ENCODE data around the gene VPS35.
"Not testable (repeated sequence)": the region's sequence is repeated elsewhere in the genome, so short reads cannot be mapped to it uniquely, and the experiment has no call there.

The VPS35 gene

DNA sequence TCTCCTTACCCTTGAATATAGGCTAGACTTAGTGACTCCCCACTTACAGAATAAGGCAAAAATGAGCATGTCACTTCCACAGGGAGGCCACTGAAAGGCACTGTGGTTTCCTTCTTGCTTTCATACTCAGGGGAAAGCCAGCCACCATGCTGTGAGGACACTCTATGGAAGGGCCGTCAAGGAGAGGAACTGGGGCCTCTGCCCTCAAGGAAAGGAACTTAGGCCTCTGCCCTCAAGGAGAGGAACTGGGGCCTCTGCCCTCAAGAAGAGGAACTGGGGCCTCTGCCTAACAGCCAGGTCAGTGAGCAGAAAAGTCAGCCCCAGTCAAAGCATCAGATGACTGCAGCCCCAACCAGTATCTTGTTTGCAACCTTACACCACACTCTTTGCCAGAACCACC lies 30.1 kb downstream of the VPS35 start:
- DNase-seq (ENCODE audit: low spot score) = no peak

DNA sequence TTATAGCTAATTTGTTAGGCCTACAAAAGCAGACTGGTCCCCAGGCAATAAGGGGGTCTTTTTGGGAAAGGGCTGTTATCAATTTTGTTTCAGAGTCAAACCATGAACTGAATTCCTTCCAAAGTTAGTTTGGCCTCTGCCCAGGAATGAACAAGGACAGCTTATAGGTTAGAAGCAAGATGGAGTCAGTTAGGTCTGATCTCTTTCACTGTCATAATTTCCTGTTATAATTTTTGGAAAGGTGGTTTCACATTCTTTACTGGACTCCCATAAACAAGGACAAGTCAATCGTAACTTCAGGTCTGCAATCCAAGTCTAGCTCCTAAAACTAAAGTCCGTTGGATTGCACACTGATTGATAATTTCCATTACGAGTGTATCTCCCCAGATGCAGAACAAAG lies 37.7 kb downstream of the VPS35 start:
- DNase-seq (ENCODE audit: low spot score) = no peak

DNA sequence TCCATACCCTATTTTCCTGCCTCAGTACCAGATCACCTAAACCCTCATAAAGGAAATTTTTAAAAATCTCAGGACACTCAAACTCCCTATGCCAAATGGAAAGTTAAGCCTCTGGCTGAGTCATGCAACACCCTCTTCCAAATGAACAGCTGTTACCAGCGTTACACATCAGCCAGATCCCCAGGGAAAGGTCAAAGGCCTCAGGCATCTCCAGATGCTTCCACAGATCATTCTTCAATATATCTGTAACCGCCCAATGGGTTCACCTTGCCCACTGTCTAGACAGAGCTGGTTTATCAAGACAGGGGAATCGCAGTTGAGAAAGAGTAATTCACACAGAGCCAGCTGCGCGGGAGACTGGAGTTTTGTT lies 38.7 kb downstream of the VPS35 start:
- DNase-seq (ENCODE audit: low spot score) = peak; percentile 35

DNA sequence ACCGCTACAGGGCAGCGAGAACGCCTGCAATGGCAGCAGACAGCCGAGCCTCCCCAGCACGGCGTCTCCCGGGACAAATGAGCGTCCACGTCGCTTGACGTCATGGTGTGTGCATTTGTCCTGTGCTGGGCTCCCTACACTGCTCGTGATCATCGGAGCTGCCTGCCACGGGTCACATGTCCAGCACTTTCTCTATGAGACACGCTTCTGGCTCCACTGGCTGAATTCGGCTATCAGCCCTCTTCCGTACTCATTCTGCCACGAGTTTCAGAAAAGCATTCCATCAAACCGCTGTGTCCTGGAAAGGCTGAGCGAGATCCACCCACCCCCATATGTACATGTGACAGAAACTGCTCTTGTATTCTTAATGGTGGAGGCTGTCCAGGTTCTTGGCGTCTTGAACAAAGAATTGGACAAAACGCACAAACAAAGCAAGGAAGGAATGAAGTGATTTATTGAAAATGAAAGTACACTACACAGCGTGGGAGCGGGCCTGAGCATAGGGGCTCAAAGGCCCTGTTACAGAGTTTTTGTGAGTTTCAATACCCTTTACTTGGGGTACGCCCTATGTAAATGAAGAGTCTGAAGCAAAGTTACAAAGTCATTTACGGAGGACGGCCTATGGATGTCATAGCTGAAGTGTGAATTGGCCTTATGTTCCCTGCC lies 39.3 kb downstream of the VPS35 start:
- DNase-seq (ENCODE audit: low spot score) = no peak

DNA sequence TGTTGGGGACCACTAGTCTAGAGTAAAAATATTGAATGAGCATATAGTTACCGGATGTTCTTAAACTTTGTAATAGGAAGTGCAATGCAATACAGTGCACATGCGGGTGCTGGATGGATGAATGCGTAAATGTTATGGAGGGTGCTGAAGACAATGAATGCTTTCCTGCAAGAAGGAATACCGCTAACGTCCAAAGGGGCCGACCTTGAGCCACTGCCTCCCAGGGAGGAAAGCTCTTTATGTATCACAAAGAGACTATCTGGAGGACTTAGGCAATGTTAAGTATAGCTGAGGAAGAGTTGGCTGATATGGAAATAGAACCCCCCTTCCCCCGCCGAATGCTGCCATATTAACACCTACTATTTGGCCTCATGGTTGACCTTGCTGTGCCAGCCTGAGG lies 40.3 kb downstream of the VPS35 start:
- DNase-seq (ENCODE audit: low spot score) = no peak

DNA sequence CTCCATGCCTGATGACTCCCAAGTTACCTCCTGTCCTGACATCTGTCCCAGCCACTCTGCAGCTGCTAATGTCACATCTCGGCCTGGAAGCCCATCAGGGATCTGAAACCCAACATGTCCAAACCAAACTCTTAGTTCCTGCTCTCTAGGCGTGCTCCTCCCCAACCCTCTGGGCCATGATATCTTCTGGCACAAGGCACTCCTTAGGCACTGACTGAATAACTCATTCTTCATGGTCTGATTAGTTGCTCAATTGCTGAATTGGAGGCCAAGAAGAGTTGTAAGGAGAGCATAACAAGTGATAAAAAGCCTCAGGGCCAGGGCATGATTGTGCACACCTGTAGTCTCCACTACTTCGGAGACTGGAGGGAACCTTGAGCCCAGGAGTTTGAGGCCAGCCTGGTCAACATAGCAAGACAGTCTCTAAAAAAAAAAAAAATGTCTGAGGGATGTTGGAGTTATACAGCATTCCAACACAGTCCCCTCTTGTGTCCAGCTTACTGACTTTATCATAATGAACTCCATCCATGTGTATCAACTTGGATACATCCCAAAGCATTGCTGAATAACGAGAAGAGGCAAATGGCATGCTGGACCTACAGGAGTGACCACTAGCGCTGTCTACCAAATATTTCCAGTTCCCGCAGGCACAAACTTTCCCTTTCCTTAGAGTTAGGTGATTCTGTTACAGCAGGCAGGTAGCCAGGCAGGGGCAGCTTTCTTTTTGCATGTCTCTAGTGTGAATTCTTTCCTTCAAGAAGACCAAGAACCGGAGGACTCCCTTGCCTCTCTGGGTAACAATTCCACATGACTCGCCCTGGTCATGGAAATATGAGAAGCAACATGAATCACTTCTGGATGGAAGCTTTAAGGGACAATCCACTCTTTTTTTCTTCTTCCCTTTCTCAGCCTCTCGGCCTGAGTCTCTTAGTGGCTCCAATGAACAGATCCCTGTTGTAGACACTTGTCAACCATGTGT lies 49.7 kb downstream of the VPS35 start:
- peak; percentile 59 for DNase-seq (ENCODE audit: low spot score)

DNA sequence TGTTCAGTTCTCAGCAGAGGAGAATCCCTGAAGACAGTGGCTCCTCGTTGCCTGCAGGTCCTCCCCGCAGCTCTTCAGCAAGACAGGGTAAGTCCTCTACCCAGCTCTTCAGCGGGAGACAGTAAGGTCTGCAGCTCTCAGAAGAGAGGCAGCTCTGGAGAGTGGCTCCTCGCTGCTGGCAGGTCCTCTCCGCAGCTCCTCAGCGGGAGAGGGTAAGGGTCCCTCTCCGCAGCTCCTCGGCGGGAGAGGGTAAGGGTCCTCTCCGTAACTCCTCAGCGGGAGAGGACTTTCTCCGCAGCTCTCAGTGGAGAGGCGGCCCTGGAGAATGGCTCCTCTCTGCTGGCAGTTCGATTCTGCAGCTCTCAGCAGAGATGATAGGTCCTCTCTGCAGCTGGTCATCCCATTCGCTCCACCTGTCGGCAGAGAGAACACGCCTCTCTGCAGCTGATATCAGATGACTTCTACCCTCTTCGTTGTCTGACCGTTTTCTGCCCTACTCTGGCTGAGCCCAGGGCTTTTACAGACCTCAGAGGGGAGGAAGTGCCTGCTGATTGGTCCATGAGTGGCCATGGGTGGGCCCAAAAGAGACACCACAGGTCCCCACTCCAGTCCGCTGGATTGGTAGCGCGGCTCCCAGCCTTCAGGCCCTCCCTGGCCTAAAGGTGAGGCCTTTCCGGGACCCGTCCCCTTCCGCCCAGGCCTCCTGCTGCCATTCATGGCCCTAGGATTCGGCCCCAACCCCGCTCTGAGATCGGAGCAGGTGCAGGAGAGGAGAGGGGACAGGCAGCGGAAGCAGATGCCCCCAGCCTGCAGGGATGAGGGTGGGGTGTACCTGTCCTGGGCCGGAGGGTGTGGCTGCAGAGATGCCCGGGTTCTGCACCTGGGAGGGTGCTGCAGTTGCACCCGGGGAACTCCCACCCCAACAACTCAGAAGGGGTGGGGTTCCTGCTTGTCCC lies 55.9 kb downstream of the VPS35 start:
- DNase-seq (ENCODE audit: low spot score) = no peak

DNA sequence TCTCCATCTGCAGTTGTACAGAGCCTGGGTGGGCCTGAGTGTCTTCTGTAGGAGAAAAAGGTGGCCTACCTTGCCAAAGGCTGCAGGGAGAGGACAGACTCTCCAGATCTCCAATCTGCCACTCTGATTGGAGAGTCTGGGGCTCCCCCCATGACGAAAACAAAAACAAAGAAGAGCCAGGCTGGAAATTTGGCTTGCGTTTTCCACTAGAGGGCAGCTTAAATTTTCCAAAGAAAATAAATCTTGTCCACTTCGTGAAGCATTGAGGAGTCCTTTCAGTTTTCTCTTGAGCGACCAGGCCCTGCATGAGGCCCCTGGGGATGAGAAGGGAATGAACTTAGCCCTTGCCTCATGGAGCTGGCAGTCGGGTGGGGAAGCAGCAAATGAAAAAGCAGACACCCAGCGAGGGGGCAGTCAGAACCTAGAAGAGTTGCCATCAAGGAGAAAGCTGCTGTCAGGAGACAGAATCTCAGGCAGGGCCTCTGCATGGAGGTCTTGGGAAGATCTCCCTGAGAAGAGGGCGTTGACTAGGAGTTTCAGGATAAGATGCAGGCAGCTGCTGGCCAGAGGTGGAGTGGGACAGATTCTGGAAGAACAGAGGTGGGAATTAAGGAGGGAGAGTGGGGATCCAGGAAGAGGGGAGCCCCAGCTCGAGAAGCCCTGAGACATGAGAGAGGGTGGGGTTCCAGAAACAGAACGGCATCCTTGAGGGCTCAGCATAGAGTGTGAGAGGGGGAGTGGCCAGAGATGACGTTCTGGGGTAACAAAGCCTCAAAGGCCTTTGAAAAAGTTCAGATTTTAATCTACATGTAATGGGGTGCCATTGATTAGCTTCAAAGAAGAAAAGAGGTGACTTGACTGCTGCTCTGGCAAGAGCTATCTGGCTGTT lies 59.4 kb downstream of the VPS35 start:
- peak; percentile 81 for DNase-seq (ENCODE audit: low spot score)

DNA sequence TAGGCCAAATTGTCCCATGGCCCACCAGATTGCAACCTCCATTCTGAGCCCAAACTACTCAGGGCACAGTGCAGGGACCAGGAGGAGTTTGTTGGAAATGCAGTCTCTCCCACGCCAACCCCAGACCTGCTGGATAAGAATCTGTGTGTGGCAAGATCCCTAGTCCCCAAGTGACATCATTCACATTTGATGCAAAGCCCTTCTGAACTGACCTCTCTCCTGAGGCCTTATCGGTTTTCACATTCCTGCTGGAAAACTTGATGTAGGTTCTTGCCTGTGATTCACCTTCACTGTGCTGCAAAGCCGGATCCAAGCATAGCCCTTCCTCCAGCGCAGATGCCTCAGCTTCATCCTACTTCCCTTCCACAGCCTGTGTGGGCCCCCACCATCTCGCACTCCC lies 61.2 kb downstream of the VPS35 start:
- DNase-seq (ENCODE audit: low spot score) = no peak

DNA sequence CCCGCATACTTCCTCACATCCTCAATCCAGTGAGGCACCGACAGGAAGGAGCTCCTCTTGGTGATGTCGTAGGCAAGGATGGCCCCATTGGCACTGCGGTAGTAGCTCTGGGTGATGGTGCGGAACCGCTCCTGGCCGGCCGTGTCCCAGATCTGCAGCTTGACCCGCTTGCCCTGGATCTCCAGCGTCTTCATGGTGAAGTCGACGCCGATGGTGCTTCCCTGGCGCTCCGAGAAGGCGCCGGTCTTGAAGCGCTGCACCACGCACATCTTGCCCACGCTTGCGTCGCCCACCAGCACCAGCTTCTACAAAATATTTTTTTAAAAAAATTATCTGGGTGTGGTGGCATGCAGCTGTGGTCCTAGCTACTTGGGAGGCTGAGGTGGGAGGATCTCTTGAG lies 62.3 kb downstream of the VPS35 start:
- not testable (repeated sequence) for DNase-seq (ENCODE audit: low spot score)

DNA sequence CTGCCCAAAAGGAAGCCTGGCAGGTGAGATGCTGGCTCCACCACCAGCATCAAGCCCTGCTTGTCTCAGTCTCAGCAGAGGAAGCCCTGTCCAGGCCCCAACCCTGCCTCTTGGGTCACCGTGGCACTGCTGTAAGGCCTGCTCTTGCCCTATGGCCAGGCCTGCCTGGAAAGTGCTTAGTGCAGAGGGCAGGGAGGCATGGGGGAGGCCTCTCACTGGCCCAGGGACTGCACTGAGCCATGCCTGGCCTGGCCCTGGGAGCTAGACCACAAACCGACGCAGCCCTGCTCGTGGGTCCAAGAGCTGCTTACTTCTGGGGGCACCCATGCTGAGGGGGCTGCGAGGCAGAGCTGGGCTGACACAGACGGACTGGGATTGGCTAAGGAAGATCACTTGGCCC lies 64.1 kb downstream of the VPS35 start:
- not testable (repeated sequence) for DNase-seq (ENCODE audit: low spot score)

DNA sequence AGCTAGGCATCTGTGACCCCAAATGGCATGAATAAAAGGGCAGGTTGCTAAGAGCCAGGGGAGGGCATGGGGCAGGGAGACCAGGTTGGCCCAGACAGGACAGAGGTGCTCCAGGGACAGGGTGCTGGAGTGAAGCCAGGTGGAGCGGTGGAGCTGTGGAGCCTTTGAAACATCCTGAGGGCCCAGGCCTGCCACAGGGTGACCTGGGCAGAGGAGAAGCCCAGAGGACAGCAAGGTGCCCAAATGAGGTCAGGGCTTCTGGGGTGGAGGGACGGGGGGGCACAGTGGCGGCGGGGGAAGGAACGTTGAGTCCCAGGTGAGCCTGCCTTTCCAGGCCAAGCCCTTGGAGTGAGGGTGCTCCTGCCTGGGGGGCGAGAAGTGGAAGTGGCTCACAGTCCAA lies 65.3 kb downstream of the VPS35 start:
- DNase-seq (ENCODE audit: low spot score) = not testable (repeated sequence)

DNA sequence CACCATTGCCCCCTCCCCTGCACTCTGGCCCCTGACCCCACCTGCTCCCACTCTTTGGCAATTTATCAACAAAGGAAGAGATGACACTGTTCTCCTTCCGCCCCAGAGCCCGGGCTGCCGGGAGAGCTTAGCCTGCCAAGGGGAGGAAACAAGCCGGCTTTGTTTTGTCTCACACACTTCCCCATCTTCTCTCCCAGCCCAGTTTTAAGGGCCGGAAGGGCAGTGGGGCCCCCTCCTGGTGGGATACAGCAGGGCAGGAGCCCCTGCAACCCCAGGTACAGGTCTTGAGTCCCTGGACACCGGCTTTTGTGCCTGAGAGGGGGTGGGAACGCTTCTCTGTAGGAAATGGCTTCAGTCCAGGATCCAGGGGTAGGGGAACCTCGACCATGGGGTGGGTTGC lies 65.7 kb downstream of the VPS35 start:
- DNase-seq (ENCODE audit: low spot score) = not testable (repeated sequence)

DNA sequence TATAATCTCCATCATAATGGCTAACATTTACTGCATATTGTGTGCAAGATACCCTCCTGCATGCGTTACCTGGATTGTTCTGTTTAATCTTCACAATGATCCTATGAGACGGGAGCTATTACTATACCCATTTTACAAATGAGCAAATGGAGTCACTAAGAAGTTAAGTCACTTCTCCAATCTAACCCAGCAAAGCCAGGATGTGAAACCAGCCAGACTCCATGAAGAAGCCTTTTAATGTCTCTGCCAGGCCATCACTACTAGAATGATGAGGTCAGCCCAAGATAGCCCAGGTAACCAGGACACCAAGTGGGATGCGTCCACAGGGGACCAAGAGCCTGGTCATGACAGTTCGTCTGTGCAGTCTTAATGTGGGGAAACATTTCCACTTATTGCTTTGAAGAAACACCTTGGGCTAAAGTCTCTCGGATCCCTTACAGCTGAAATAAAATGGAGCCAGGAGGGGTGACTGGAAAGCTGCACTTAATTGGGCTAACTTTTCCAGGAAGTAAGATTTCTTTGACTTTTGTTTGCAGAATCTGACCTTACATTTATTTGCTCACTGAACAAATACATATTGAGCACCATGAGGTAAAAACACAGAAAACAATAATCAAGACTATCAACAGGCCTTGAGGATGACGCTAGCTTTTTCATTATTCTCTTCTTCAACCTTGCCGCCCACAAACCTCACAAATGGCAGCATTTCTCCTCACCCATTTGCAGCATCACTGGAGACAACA lies 66.9 kb downstream of the VPS35 start:
- DNase-seq (ENCODE audit: low spot score) = no peak

DNA sequence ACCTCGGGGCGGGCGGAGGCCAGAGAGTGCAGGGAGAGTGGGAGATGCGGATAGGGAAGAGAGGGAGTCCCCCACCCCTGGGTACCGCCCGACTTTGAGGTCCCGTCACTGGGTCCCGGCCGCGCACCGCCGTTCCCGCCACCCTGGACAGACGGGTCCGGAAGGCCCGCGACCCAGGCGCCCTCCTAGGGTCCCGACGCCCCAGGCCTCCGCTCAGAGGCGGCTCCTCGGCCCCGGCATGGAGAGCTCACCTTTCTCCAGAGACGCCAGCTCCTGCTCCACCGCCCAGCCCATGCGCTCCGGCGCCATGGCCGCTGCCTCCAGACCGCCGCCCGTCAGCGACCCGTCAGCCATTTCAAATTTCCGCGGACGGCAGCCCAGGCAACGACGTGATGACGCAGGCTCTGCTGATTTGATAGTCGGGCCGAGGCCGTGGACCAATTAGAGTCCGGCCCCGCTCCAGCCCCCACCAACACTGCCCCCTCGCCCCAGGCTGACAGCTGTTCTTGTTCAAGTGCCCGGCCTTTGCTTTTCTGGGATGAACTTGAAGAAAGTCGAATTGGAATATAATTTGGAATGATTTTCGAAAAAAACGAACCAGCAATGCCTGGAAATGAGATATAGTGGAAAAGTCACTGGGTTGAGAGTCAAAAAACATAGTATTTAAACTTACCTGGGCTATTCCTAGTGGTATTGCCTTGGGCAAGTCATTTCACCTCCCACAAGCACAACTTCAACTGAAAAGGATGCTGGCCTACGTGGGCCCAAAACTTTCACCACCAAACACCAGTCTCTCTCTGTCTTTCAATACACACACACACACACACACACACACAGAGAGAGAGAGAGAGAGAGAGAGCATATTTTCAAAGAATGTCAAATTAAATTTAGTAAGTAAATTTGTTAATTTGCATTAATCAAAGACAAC lies 67.7 kb downstream of the VPS35 start, which contains the start of gene SHCBP1:
Gene SHCBP1 (minus strand): TSS at position 374 of the 928 bp plus-strand sequence. CDS start 20 bp downstream, at position 354.
- DNase-seq (ENCODE audit: low spot score) = peak; percentile 97

DNA sequence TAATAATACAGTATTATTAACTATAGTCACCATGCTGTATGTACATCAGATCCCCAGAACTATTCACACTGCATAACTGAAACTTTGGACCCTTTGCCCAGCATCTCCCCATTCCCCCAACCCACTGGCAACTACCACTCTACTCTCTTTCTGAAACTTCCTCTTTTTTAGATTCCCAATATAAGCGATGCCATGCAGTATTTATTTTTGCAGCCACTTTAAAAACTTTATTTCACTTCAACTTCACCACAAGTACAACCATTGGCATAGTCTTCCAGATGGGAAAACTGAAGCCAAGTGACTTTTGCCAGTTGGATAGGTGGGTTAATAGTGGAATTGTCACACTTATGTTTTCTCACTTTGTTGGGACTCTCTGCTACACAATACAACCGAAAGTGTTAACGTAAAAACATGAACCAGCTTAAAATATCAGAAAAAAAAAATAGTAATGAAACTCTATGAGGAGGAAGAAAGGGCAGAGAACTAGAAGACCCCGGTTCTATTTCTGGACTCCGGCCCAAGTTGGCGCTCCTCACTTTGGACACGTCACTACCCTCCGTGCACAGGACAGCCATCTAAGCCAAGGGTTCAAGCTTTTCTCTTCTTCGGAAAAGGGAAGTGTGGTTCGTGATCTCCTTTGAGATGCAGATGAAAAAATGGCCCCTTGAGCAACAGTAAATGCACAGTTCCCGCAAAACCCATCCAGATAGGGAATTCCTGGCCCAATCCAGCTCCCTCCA lies 68.5 kb downstream of the VPS35 start:
- DNase-seq (ENCODE audit: low spot score) = peak; percentile 52

DNA sequence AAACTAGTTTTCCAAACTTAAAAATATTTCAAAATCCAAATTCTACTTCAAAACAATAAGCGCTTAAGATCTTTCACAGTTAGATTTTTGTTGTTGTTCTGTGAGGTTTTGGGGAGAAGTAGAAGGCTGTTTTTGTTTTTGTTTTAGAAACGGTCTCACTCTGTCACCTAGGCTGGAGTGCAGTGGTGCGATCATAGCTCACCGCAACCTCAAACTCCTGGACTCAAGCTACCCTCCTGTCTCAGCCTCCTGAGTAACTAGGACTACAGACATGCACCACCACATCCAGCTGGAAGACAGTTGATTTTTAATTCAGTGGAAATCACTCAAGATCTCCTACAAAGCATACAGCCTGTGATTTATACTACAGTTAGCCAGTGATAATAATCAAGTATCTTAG lies 70.5 kb downstream of the VPS35 start:
- no peak for DNase-seq (ENCODE audit: low spot score)

DNA sequence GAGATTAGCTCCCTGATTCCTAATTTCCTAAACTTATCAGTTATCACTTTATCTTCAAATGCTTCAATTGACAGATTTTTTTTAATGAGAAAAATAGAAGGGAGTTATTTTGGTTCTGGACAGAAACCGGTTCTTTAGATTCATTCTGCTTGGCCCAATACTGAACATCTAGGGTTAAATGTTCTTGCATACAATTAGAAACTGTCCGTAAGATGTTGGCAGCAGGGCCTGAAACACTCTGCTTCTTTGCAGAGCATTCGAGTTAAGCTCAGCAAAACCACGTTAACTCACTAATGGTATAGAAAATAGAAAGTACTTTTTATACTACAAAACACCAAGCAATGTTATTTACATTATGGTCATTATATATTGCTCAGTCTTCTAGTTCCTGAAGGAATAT lies 75.0 kb downstream of the VPS35 start:
- no peak for DNase-seq (ENCODE audit: low spot score)

Measured in AG20443 (cell line).